K562 (cell line): ENCODE data around the gene FDX1. TPM values are rescaled to one million over a fixed set of nuclear protein-coding genes. Genes with fewer than 3 reads are reported as not detected.

Experiments
- ATAC-seq: fragments of 200-7000 bp; cut with Tn5 transposase; 3 replicates; pipeline ENCODE4 v1.9.1; 2020; ENCODE audit warnings: moderate library complexity
- BruUV-seq: library from RNA; stranded (reverse); fragments of 400-500 nt; replicated peaks from 2 replicates; lab custom pipeline; 2021; lab: Mats Ljungman, UMichigan
- CTCF ChIA-PET: fragments of 300-600 bp; formaldehyde crosslinking; extraction: SDS; loops from one replicate; lab custom pipeline; 2021; ENCODE audit warnings: low intra/inter-chr PET ratio; lab: Yijun Ruan, JAX
- POLR2A ChIA-PET: fragments of 300-600, 350-650 bp; sonication (Branson Sonifier 250); formaldehyde crosslinking; extraction: SDS; loops from one replicate; lab custom pipeline; 2021; ENCODE audit warnings: antibody characterized with exemption, inconsistent platforms; lab: Yijun Ruan, JAX
- DNase-seq, 4 experiments: peaks; one replicate each; pipeline versions ENCODE4 v3.0.0 to v3.0.0-alpha.2; 2011 to 2018; ENCODE audit warnings: low spot score in 3 of 4, mixed read lengths in 3 of 4; ENCODE audit errors: extremely low read depth in 1 of 4
- FAIRE-seq: peaks from 2 replicates; lab custom pipeline; 2011; peaks lifted over from hg19 to GRCh38; lab: Jason Lieb, UNC
- H2AFZ ChIP-seq: 2 replicates; pipeline ENCODE4 v1.6.0; 2011; ENCODE audit warnings: low read depth, low read length, control low read depth, inconsistent platforms
- H3K27ac ChIP-seq: fragments of 200-600 bp; 3 replicates; pipeline ENCODE4 v1.8.0; 2011; ENCODE audit warnings: low read depth, mild to moderate bottlenecking, control low read depth, inconsistent platforms, low read length, moderate library complexity, mixed read lengths; ENCODE audit errors: extremely low read depth
- H3K27me3 ChIP-seq, 2 experiments: fragments of 300-600 bp in 1 of 2; 2 replicates in 1 of 2; 3 replicates in 1 of 2; pipeline versions ENCODE4 v1.6.0 to v1.8.0; 2011; ENCODE audit warnings: inconsistent platforms in 2 of 2, low read length in 2 of 2, mild to moderate bottlenecking in 1 of 2, mixed read lengths in 1 of 2, moderate library complexity in 1 of 2; ENCODE audit not compliant: control insufficient read depth in 2 of 2, insufficient read depth in 2 of 2
- H3K36me3 ChIP-seq: fragments of 300-600 bp; 3 replicates; pipeline ENCODE4 v1.8.0; 2011; ENCODE audit warnings: mild to moderate bottlenecking, low read length, inconsistent platforms; ENCODE audit not compliant: control insufficient read depth, insufficient read depth
- H3K4me1 ChIP-seq, 2 experiments: fragments of 200-600 bp in 1 of 2; replicated peaks in 1 of 2; 2 replicates in 1 of 2; 3 replicates in 1 of 2; pipeline versions ENCODE4 v1.5.1 to v1.8.0; 2011; ENCODE audit warnings: inconsistent platforms in 2 of 2, low read length in 2 of 2, mild to moderate bottlenecking in 1 of 2, mixed read lengths in 1 of 2, moderate library complexity in 1 of 2; ENCODE audit not compliant: control insufficient read depth in 2 of 2, insufficient read depth in 2 of 2
- H3K4me2 ChIP-seq: 2 replicates; pipeline ENCODE4 v1.6.1; 2011; ENCODE audit warnings: low read length, control low read depth, inconsistent platforms, mixed read lengths; ENCODE audit not compliant: insufficient read depth
- H3K4me3 ChIP-seq: fragments of 200-600 bp; sonication (generic), shearing (Covaris generic); 2 replicates; pipeline ENCODE4 v1.5.1; 2016; ENCODE audit warnings: control low read depth, inconsistent platforms
- H3K79me2 ChIP-seq: fragments of 200-600 bp; 3 replicates; pipeline ENCODE4 v1.8.0; 2011; ENCODE audit warnings: low read length, inconsistent platforms; ENCODE audit not compliant: control insufficient read depth, insufficient read depth
- H3K9ac ChIP-seq, 2 experiments: 2 replicates each; pipeline versions ENCODE4 v1.6.0 to v1.6.1; 2011; ENCODE audit warnings: low read depth in 2 of 2, low read length in 2 of 2, control low read depth in 1 of 2, inconsistent platforms in 1 of 2, mild to moderate bottlenecking in 1 of 2, mixed read lengths in 1 of 2; ENCODE audit not compliant: insufficient read depth in 1 of 2
- H3K9me1 ChIP-seq: one replicate; pipeline ENCODE4 v1.6.0; 2011; ENCODE audit warnings: inconsistent platforms, mild to moderate bottlenecking, low read length, moderate library complexity; ENCODE audit not compliant: control insufficient read depth, insufficient read depth
- H3K9me3 ChIP-seq: replicated peaks from 2 replicates; pipeline ENCODE4 v1.5.1; 2011; ENCODE audit warnings: low read depth, low read length, inconsistent platforms; ENCODE audit not compliant: control insufficient read depth, insufficient read depth
- H4K20me1 ChIP-seq: replicated peaks from 2 replicates; pipeline ENCODE4 v1.6.1; 2011; ENCODE audit warnings: low read length, inconsistent platforms, mixed read lengths; ENCODE audit not compliant: control insufficient read depth, insufficient read depth
- CEBPG ChIP-seq, 3 experiments: fragments of 200-800 bp in 1 of 3; sonication (Bioruptor generic) in 1 of 3; sonication (generic) in 1 of 3; formaldehyde crosslinking in 1 of 3; IDR thresholded peaks in 2 of 3; conservative IDR thresholded peaks in 1 of 3; 2 replicates each; pipeline versions ENCODE4 v1.6.1 to v1.8.0; 2016 to 2022; ENCODE audit warnings: missing compliant biosample characterization in 2 of 3, missing genetic modification characterization in 2 of 3, mild to moderate bottlenecking in 1 of 3, missing genetic modification reagents in 1 of 3
- NFXL1 ChIP-seq: fragments of 450-650 bp; formaldehyde crosslinking; IDR thresholded peaks from 2 replicates; pipeline ENCODE4 v1.4.0; 2021; ENCODE audit warnings: mild to moderate bottlenecking
- SPI1 ChIP-seq: IDR thresholded peaks from 2 replicates; pipeline ENCODE4 v1.6.1; 2011; ENCODE audit warnings: low read depth, low read length, control low read depth, borderline replicate concordance
- ZNF512 ChIP-seq: IDR thresholded peaks from 2 replicates; pipeline ENCODE4 v1.6.1; 2016; ENCODE audit warnings: missing genetic modification characterization, missing compliant biosample characterization
- WGBS: fragments of 100-300 bp; shearing (Covaris generic); methylation state at CpG from one replicate; pipeline ENCODE4 v1.1.6; 2016; ENCODE audit warnings: low coverage, mixed read lengths; ENCODE audit not compliant: insufficient coverage; ENCODE audit errors: missing lambda C conversion rate; 5-methylcytosine and 5-hydroxymethylcytosine counted together
- in situ Hi-C: fragments of 300-500 bp; cut with MboI; formaldehyde crosslinking; loops from 4 replicates; pipeline ENCODE4 v1.15.0; 2018; ENCODE audit warnings: inconsistent platforms, mixed read lengths
- intact Hi-C: fragments of 100-400 bp; cut with micrococcal nuclease; formaldehyde crosslinking; loops from 2 replicates; pipeline ENCODE4 v1.14.2; 2022
- polyA plus RNA-seq, 8 experiments: library from polyadenylated mRNA; depleted of rRNA in 4 of 8; stranded (reverse) in 5 of 8; unstranded in 3 of 8; fragments of >200 nt; fragmentation: Nextera tagmentation in 2 of 8; fragmentation: Illumina TruSeq in 1 of 8; extraction: Ambion mirVana in 2 of 8; extraction: Trizol in 1 of 8; gene quantifications; 2 replicates each; pipeline versions ENCODE4 v1.2.1 to v1.2.3, GENCODE V29; 2011 to 2014; ENCODE audit warnings: inconsistent platforms in 1 of 8, missing spikeins in 1 of 8
- total RNA-seq, 7 experiments: library from RNA; depleted of rRNA in 6 of 7; stranded (reverse); fragments of >200 nt in 6 of 7; fragmentation: Illumina TruSeq in 2 of 7; extraction: Trizol in 2 of 7; gene quantifications; 2 replicates each; pipeline versions ENCODE4 v1.2.1 to v1.2.3, GENCODE V29; 2011 to 2021; ENCODE audit warnings: low replicate concordance in 1 of 7
- TF ChIP-seq, protein P1 (sequence below): fragments of 200-600 bp; sonication (generic); IDR thresholded peaks from one replicate; pipeline ENCODE4 v1.6.1; 2012; ENCODE audit warnings: mild to moderate bottlenecking, low read depth, low read length, inconsistent platforms

The FDX1 gene
- total and polyA plus RNA-seq, 9 of the 15 experiments (the other 6 are each of a cell fraction or from before 2014, with no cell fraction given): 6.4 to 14.3 (median 11.4) TPM

GRCh38 chr11:110493346-110493745, 63.6 kb downstream of the FDX1 start (continued):
- TF ChIP-seq ZNF512 (tag) (no peak), NFXL1 (CRISPR knock-in tag) (no peak)

- BruUV-seq: no TSS peak
- Histone ChIP-seq H3K79me2 (no peaks in the 10 kb centered on the region), H3K9ac (no peak overlapping the region), H3K4me3 (no peak overlapping the region), H3K9me3 (no peaks in the 10 kb centered on the region), H2AFZ (no peak overlapping the region), H3K36me3 (no peaks in the 10 kb centered on the region), H3K27ac (no peak overlapping the region), H3K4me1 (no peaks in the 10 kb centered on the region), H3K9me1 (no peaks in the 10 kb centered on the region), H4K20me1 (no peaks in the 10 kb centered on the region), H3K4me2 (no peak overlapping the region), H3K27me3 (0 out of 5 replicates have a peak, but pooled peaks cover 0 to 2% of the 10 kb centered on the region in 2 experiments)
- CTCF ChIA-PET: no interaction called here
- intact Hi-C loops (no loop called here), in situ Hi-C loops (no loop called here)
- no peak for DNase-seq
- no peak for ATAC-seq
- 3% methylated on average over 2 of the region's 2 CpGs for WGBS
- POLR2A ChIA-PET: no interaction called here
- FAIRE-seq: no peak
- TF ChIP-seq, protein P1, sequence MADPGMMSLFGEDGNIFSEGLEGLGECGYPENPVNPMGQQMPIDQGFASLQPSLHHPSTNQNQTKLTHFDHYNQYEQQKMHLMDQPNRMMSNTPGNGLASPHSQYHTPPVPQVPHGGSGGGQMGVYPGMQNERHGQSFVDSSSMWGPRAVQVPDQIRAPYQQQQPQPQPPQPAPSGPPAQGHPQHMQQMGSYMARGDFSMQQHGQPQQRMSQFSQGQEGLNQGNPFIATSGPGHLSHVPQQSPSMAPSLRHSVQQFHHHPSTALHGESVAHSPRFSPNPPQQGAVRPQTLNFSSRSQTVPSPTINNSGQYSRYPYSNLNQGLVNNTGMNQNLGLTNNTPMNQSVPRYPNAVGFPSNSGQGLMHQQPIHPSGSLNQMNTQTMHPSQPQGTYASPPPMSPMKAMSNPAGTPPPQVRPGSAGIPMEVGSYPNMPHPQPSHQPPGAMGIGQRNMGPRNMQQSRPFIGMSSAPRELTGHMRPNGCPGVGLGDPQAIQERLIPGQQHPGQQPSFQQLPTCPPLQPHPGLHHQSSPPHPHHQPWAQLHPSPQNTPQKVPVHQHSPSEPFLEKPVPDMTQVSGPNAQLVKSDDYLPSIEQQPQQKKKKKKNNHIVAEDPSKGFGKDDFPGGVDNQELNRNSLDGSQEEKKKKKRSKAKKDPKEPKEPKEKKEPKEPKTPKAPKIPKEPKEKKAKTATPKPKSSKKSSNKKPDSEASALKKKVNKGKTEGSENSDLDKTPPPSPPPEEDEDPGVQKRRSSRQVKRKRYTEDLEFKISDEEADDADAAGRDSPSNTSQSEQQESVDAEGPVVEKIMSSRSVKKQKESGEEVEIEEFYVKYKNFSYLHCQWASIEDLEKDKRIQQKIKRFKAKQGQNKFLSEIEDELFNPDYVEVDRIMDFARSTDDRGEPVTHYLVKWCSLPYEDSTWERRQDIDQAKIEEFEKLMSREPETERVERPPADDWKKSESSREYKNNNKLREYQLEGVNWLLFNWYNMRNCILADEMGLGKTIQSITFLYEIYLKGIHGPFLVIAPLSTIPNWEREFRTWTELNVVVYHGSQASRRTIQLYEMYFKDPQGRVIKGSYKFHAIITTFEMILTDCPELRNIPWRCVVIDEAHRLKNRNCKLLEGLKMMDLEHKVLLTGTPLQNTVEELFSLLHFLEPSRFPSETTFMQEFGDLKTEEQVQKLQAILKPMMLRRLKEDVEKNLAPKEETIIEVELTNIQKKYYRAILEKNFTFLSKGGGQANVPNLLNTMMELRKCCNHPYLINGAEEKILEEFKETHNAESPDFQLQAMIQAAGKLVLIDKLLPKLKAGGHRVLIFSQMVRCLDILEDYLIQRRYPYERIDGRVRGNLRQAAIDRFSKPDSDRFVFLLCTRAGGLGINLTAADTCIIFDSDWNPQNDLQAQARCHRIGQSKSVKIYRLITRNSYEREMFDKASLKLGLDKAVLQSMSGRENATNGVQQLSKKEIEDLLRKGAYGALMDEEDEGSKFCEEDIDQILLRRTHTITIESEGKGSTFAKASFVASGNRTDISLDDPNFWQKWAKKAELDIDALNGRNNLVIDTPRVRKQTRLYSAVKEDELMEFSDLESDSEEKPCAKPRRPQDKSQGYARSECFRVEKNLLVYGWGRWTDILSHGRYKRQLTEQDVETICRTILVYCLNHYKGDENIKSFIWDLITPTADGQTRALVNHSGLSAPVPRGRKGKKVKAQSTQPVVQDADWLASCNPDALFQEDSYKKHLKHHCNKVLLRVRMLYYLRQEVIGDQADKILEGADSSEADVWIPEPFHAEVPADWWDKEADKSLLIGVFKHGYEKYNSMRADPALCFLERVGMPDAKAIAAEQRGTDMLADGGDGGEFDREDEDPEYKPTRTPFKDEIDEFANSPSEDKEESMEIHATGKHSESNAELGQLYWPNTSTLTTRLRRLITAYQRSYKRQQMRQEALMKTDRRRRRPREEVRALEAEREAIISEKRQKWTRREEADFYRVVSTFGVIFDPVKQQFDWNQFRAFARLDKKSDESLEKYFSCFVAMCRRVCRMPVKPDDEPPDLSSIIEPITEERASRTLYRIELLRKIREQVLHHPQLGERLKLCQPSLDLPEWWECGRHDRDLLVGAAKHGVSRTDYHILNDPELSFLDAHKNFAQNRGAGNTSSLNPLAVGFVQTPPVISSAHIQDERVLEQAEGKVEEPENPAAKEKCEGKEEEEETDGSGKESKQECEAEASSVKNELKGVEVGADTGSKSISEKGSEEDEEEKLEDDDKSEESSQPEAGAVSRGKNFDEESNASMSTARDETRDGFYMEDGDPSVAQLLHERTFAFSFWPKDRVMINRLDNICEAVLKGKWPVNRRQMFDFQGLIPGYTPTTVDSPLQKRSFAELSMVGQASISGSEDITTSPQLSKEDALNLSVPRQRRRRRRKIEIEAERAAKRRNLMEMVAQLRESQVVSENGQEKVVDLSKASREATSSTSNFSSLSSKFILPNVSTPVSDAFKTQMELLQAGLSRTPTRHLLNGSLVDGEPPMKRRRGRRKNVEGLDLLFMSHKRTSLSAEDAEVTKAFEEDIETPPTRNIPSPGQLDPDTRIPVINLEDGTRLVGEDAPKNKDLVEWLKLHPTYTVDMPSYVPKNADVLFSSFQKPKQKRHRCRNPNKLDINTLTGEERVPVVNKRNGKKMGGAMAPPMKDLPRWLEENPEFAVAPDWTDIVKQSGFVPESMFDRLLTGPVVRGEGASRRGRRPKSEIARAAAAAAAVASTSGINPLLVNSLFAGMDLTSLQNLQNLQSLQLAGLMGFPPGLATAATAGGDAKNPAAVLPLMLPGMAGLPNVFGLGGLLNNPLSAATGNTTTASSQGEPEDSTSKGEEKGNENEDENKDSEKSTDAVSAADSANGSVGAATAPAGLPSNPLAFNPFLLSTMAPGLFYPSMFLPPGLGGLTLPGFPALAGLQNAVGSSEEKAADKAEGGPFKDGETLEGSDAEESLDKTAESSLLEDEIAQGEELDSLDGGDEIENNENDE: no peak
- TF ChIP-seq CEBPG (CRISPR knock-in tag; IDR thresholded peaks at IDR 0.05) (no peak), CEBPG (tag; conservative IDR thresholded peaks at IDR 0.05 in 1 of 2, IDR thresholded peaks at IDR 0.05 in 1 of 2) (peak; percentile 30 to 73; a peak in 3 of 4 replicates), SPI1 (peak; percentile 91)
Measured at GRCh38 chr11:110497231-110497978, 67.7 kb downstream of the FDX1 start.
